K562 (cell line): ENCODE results near the gene HBEGF. TPM values are rescaled to one million over a fixed set of nuclear protein-coding genes. Genes with fewer than 3 reads are reported as not detected.
A peak's percentile ranks its signal among the peaks of the same experiment; 100 is the strongest.

Experiments
- CCNT2 ChIP-seq: IDR thresholded peaks from 2 replicates; pipeline ENCODE4 v1.6.1; 2011; ENCODE audit warnings: borderline replicate concordance, low read depth, mild to moderate bottlenecking, moderate library complexity, mixed read lengths, low read length; ENCODE audit not compliant: insufficient read length; ENCODE audit errors: extremely low read depth
- DLX4 ChIP-seq: fragments of 250-450 bp; sonication (Bioruptor Pico); IDR thresholded peaks from 2 replicates; pipeline ENCODE4 v1.6.1; 2021; ENCODE audit warnings: mild to moderate bottlenecking
- E2F5 ChIP-seq: sonication (generic); formaldehyde crosslinking; IDR thresholded peaks from 2 replicates; pipeline ENCODE4 v1.8.0; 2022; ENCODE audit warnings: mild to moderate bottlenecking, missing genetic modification reagents
- ESRRA ChIP-seq: fragments of 450-650 bp; IDR thresholded peaks from 2 replicates; pipeline ENCODE4 v1.6.1; 2014; ENCODE audit warnings: low read depth, mild to moderate bottlenecking, moderate library complexity, borderline replicate concordance
- HDAC1 ChIP-seq, 2 experiments: fragments of 450-650 bp; IDR thresholded peaks; 2 replicates each; pipeline ENCODE4 v1.6.1; 2016 to 2017; ENCODE audit warnings: inconsistent platforms in 1 of 2, mild to moderate bottlenecking in 1 of 2, moderate library complexity in 1 of 2
- ILK ChIP-seq: fragments of 450-650 bp; IDR thresholded peaks from 2 replicates; pipeline ENCODE4 v1.6.1; 2016; ENCODE audit warnings: missing genetic modification characterization, low read depth, mild to moderate bottlenecking, missing compliant biosample characterization, moderate library complexity, borderline replicate concordance
- MCM2 ChIP-seq: fragments of 450-650 bp; IDR thresholded peaks from 2 replicates; pipeline ENCODE4 v1.6.1; 2017; ENCODE audit warnings: low read depth, mild to moderate bottlenecking
- MCM5 ChIP-seq: fragments of 450-650 bp; IDR thresholded peaks from 2 replicates; pipeline ENCODE4 v1.6.1; 2016; ENCODE audit warnings: low read depth
- MTA3 ChIP-seq: fragments of 450-650 bp; formaldehyde crosslinking; IDR thresholded peaks from 2 replicates; pipeline ENCODE4 v1.6.1; 2017; ENCODE audit warnings: mild to moderate bottlenecking, borderline replicate concordance
- PBX2 ChIP-seq, 2 experiments: IDR thresholded peaks in 1 of 2; conservative IDR thresholded peaks in 1 of 2; 2 replicates each; pipeline ENCODE4 v1.6.1; 2016; ENCODE audit warnings: low read depth in 2 of 2, mild to moderate bottlenecking in 1 of 2, missing compliant biosample characterization in 1 of 2, missing genetic modification characterization in 1 of 2, moderate library complexity in 1 of 2
- RBM14 ChIP-seq: fragments of 200-400 bp; formaldehyde crosslinking; IDR thresholded peaks from 2 replicates; pipeline ENCODE4 v1.6.1; 2018; ENCODE audit warnings: low read depth, mild to moderate bottlenecking, low read length, moderate library complexity, borderline replicate concordance; ENCODE audit not compliant: insufficient read depth
- SMAD4 ChIP-seq: fragments of 250-450 bp; sonication (Bioruptor Pico); conservative IDR thresholded peaks from 2 replicates; pipeline ENCODE4 v1.8.0; 2021; ENCODE audit warnings: inconsistent platforms, mild to moderate bottlenecking, moderate library complexity
- SMARCA4 ChIP-seq: fragments of 450-650 bp; IDR thresholded peaks from 2 replicates; pipeline ENCODE4 v1.6.1; 2016
- SOX6 ChIP-seq: fragments of 450-650 bp; IDR thresholded peaks from 2 replicates; pipeline ENCODE4 v1.6.1; 2014; ENCODE audit warnings: mild to moderate bottlenecking
- STAT5A ChIP-seq: IDR thresholded peaks from 2 replicates; pipeline ENCODE4 v1.6.1; 2012; ENCODE audit warnings: low read length, inconsistent platforms, borderline replicate concordance
- STAT5B ChIP-seq: fragments of 250-450 bp; sonication (Bioruptor Pico); IDR thresholded peaks from 2 replicates; pipeline ENCODE4 v1.8.0; 2021; ENCODE audit warnings: mild to moderate bottlenecking, inconsistent platforms
- SUPT5H ChIP-seq: fragments of 450-650 bp; IDR thresholded peaks from 2 replicates; pipeline ENCODE4 v1.6.1; 2016
- TCF3 ChIP-seq: sonication (generic); formaldehyde crosslinking; IDR thresholded peaks from 2 replicates; pipeline ENCODE4 v1.4.0; 2020; ENCODE audit warnings: mild to moderate bottlenecking, missing genetic modification reagents
- TCF7 ChIP-seq: sonication (generic); IDR thresholded peaks from 2 replicates; pipeline ENCODE4 v1.6.1; 2016; ENCODE audit warnings: antibody characterized with exemption, borderline replicate concordance
- TCFL5 ChIP-seq: fragments of 250-450 bp; sonication (Bioruptor Pico); conservative IDR thresholded peaks from 2 replicates; pipeline ENCODE4 v1.6.1; 2021; ENCODE audit warnings: mild to moderate bottlenecking, moderate library complexity, matching md5 sums
- ZKSCAN1 ChIP-seq: fragments of 150-350 bp; IDR thresholded peaks from 2 replicates; pipeline ENCODE4 v1.6.1; 2016; ENCODE audit warnings: low read depth, low read length
- ZNF655 ChIP-seq: fragments of 250-450 bp; sonication (Bioruptor Pico); IDR thresholded peaks from 2 replicates; pipeline ENCODE4 v1.5.0; 2021
- polyA plus RNA-seq, 8 experiments: library from polyadenylated mRNA; depleted of rRNA in 4 of 8; stranded (reverse) in 5 of 8; unstranded in 3 of 8; fragments of >200 nt; fragmentation: Nextera tagmentation in 2 of 8; fragmentation: Illumina TruSeq in 1 of 8; extraction: Ambion mirVana in 2 of 8; extraction: Trizol in 1 of 8; gene quantifications; 2 replicates each; pipeline versions ENCODE4 v1.2.1 to v1.2.3, GENCODE V29; 2011 to 2014; ENCODE audit warnings: inconsistent platforms in 1 of 8, missing spikeins in 1 of 8
- total RNA-seq, 7 experiments: library from RNA; depleted of rRNA in 6 of 7; stranded (reverse); fragments of >200 nt in 6 of 7; fragmentation: Illumina TruSeq in 2 of 7; extraction: Trizol in 2 of 7; gene quantifications; 2 replicates each; pipeline versions ENCODE4 v1.2.1 to v1.2.3, GENCODE V29; 2011 to 2021; ENCODE audit warnings: low replicate concordance in 1 of 7

Gene HBEGF
- total and polyA plus RNA-seq, 9 of the 15 experiments (the other 6 are each of a cell fraction or from before 2014, with no cell fraction given): 0.11 to 1.1 (median 0.60) TPM

GRCh38 chr5:140302786-140303639 lies 43.4 kb downstream of the HBEGF start, which contains the start of gene PFDN1 (continued):
- TF ChIP-seq ZNF655 (CRISPR knock-in tag): no peak
- peak; percentile 53; the same call in 1 of the 2 replicates for TF ChIP-seq SMAD4 (CRISPR knock-in tag)
- TF ChIP-seq ESRRA: peak; percentile 54
- no peak for TF ChIP-seq MCM2
- peak; percentile 61; the same call in 1 of the 2 replicates for TF ChIP-seq SOX6
- TF ChIP-seq MCM5: no peak
- TF ChIP-seq CCNT2: no peak
- TF ChIP-seq HDAC1 (IDR thresholded peaks at IDR 0.05): peak in 1 of 2 experiments; percentile 22; a peak in 1 of 4 replicates
- TF ChIP-seq DLX4 (CRISPR knock-in tag): no peak
- no peak for TF ChIP-seq TCFL5 (CRISPR knock-in tag)
- no peak for TF ChIP-seq RBM14
- peak; percentile 50 for TF ChIP-seq SMARCA4
- no peak for TF ChIP-seq PBX2 (CRISPR knock-in tag; IDR thresholded peaks at IDR 0.05; ENCODE audit: low read depth)
- no peak for TF ChIP-seq PBX2 (tag; conservative IDR thresholded peaks at IDR 0.05; ENCODE audit: low read depth)
- no peak for TF ChIP-seq E2F5 (CRISPR knock-in tag)
- no peak for TF ChIP-seq ILK (tag)
- peak; percentile 83; the same call in 1 of the 2 replicates for TF ChIP-seq MTA3
- no peak for TF ChIP-seq STAT5A
- TF ChIP-seq STAT5B: no peak
- TF ChIP-seq ZKSCAN1: peak; percentile 7; the same call in 1 of the 2 replicates
- TF ChIP-seq SUPT5H: peak; percentile 88
- TF ChIP-seq TCF7: no peak
- no peak for TF ChIP-seq TCF3 (CRISPR knock-in tag)
